GM15510 (cell line): ENCODE data around the gene NUP93.

ENCODE experiments used
- POLR2A ChIP-seq: IDR thresholded peaks from 3 replicates; pipeline ENCODE4 v1.6.1; 2011; ENCODE audit warnings: borderline replicate concordance; ENCODE audit not compliant: insufficient read length; ENCODE audit errors: extremely low read depth

The NUP93 gene

DNA sequence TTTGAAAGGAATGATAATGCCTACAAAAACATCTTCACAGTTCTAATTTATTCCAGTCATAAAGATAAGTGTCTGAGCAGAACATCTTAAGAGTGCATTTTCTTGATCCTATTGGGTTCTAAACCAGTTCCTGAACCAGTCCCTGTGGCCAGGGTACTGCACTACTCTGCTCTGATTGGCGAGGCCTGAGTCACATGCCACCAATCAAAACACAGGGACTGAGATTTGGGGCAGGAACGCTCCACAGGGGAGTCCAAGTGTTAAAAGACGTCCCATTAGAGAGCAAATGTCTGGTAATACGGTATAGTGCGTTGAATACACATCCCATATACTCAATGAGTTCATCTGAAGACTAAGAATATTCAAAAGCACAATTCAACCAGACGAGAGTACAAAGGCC is 3.0 kb upstream of the NUP93 start:
- no peak for TF ChIP-seq POLR2A

DNA sequence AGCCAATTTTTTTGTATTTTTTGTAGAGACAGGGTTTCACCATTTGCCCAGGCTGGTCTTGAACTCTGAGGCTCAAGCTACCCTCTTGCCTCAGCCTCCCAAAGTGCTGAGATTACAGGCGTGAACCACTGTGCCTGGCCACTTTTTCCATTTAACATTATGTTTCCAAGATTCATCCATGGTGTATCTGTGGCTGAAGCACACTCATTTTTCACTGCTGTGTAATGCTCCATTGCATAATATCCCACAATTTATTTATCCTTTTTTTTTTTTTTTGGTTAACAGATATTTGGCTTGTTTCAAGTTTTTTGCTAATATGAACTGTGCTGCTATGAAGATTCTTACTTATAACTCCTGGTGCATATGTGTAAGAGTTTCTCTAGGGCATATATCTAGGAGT is 1.9 kb upstream of the NUP93 start:
- no peak for TF ChIP-seq POLR2A

DNA sequence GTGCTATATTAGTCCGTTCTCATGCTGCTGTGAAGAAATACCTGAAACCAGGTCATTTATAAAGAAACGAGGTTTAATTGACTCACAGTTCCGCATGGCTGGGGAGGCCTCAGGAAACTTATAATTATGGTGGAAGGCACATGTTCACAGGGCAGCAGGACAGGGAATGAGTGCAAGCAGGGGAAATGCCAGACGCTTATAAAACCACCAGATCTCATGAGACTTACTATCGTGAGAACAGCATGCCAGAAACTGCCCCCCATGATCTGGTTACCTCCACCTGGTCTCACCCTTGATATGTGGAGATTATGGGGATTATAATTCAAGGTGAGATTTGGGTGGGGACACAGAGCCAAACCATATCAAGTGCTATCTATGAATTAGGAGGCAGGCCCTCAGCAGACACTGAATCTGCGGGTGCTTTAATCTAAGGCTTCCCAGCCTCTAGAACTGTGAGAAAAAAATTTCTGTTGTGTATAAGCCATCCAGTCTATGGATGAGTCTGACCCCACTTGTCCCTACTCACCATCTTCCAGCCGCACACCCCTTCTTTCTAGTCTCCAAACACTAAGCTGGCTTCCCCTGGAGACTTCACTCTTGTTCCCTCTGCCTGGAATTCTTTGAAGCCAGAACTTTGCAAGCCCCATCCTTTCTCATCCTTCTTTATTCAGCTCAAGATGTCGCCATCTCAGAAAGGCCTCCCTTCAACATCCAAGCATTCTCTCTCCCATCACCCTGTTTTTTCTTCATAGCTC is 772 bp upstream of the NUP93 start:
- TF ChIP-seq POLR2A = no peak

DNA sequence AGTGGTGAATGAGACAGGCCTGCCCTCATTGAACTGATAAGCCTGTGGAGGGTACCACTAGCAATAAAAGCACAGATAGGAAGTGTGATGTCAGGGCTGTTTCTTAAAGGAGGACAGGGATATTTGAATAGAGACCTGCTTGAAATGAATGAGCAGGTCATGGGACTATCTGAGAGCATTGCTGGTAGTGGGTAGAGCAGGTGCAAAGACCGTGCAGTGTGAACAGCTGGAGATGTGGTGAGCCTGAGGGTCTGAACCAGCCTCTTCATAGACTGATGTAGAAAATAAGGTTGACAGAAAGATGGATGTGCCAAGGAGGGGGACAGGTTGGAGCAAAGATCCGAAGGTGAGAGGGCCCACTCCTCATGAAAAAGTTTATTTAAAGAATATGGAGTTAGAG is 2.4 kb downstream of the NUP93 start:
- no peak for TF ChIP-seq POLR2A

DNA sequence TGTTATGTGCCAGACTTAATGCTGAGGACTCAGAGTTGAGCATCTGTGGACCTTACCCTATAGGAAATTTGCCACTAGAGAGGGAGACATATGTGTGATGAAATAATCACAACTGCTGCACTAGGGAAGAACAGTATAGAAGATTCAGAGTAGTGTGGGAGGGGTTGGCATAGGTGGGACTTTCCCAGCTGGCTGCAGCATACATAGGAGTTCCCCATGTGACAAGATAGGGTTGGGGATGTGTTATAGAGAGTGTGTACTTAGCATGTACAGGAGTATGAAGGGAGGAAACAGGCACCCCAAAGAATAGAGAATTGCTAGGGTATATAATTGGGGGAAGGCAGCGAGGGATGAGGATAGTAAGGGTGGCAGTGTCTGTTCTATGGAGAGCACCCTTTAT is 2.9 kb downstream of the NUP93 start:
- TF ChIP-seq POLR2A = no peak

DNA sequence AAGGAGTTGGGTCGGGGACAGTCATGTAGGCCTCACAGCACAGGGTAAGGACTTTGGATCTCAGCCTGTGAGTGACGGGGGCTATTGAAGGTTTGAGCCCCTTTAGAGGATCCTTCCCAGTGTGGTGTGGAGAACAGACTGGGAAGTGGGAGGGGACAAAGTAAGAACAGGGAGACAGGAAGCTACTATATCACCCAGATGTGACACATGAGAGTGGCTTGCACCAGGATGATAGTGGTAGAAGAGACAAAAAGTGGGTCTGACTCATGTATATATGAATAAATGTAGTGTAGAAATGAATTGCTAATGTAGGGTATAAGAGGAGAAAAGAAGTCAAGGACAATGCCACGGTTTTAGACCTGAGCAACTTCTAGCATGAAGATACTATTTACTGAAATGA is 4.5 kb downstream of the NUP93 start:
- TF ChIP-seq POLR2A = no peak

DNA sequence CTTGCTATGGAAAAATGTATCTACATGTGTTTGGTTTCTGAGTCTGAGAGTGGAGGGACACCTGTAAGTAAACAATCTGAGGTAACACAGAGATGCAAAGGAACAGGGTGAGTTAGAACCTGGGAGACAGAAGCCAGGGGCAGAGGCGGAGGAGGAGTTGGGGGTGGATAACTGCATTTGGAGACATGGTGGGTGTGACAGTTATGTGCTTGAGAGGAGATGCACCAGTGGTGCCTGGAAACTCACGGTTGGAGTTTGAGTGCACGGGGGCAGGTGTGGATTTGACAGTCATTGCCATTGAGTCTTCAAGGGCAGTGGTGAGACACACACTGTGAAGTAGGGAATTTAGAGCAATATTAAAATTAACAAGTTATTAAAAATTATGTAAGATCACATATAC is 6.5 kb downstream of the NUP93 start:
- no peak for TF ChIP-seq POLR2A

DNA sequence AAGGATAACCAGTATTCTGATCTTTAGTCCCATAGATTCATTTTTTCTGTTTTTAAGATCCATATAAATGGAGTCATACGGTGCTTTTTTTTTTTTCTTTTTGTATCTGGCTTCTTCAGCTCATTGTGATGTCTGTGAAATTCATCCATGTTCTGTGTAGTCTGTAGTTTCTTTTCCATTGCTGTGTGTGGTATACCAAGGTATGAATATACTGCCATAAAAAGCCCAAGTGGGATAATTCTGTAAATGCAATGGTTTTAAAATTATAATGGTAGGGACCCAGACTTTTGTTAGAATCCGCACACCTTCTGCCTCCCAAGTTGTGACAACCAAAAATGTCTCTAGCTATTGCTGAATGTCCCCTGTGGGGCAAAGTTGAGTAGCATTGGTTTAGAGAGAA is 7.6 kb downstream of the NUP93 start:
- TF ChIP-seq POLR2A = no peak

DNA sequence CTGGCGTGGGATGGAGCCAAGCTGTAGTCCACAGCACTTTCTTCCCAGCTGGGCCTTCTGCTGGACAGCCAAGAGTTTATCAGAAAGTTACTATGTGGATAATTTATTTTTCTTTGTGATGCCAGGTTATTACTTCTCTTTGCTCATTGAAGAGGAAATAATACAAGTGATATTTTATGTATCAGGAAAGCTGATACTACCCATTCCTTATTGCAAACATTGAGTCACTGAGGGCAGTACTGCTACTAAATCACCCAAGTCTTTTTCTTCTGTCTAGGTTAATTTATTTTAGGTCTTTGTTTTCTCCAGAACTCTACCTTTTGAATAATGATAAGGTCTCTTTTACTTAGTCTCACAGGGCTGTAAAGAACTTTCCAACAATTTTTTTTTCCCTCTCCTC is 8.3 kb downstream of the NUP93 start:
- no peak for TF ChIP-seq POLR2A

DNA sequence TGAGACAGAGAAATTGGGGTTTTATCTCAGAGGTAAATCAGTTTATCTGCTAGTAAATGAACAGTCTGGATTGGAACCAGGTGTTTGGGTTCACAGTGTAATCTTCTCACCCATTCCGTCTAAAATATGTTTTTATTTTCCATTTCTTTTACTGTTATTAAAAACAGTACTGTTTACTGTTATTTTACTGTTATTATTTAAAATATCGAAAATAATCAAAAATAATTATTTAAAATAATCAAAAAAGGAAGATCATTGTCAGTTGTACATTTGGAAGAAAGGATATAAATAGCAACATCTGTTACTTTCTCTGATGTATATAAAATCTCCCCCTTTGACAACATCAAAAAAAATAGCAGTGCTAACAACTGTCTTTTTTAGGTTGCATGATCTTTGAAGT is 11.5 kb downstream of the NUP93 start:
- TF ChIP-seq POLR2A = no peak

DNA sequence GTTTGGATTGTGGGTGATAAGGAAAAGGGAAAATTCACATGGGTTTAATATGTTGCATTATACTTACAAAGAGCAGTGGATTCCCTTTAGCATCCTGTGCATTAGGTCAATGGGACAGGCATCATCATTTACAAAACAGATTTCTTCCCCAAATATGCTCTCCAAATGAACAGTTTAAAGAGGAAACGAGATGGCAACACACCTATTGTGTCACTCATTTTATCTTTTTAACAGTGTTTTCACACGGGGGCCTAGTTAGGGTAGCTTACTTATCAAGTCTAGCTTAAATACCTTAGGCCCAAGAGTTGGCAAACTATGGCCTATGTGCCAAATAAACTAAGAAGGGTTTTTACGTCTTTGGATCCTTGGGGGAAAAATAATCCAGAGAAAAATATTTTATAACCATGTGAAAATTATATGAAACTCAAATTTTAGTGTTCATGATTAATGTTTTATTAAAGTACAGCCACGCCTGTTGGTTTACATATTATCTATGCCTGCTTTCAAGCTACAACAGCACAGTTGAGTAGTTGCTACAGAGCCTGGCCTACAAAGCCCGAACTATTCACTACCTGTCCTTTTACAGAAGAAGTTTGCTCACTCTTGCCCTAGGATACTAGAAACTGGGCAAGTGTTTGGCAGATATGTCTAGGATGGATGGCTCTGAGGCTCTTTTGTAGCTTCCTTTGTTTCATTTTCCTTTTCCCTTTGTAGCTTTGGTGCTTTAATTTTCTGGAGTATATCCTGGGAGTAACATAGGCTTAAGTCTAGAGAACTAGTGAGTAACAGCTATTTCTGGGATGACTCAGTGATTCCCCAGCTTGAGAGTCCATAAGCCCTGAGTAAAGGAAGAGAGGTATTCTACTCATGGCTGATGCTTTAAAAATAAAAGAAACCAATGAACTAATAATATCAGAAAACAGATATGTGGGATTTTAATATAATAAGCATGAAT is 12.4 kb downstream of the NUP93 start:
- no peak for TF ChIP-seq POLR2A

DNA sequence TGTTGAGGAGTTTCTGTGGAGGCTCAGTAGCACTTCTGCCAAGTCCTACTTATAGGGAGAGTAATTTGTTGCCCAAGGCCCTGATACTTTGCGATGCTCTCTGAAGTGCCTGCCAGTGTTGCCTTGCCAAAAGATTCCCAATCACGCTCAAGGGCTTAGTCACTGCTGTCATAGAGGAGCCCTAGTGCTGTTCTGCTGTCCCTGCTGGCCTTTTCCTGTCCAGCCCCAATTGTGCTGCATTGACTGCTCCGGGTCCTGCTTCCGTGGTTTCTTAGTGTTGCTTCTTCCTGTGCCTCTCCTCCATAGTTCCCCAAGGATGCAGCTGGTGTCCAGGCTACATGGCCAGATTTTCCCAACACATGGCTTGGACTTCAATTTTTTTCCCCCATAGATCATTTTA is 13.9 kb downstream of the NUP93 start:
- TF ChIP-seq POLR2A = no peak

DNA sequence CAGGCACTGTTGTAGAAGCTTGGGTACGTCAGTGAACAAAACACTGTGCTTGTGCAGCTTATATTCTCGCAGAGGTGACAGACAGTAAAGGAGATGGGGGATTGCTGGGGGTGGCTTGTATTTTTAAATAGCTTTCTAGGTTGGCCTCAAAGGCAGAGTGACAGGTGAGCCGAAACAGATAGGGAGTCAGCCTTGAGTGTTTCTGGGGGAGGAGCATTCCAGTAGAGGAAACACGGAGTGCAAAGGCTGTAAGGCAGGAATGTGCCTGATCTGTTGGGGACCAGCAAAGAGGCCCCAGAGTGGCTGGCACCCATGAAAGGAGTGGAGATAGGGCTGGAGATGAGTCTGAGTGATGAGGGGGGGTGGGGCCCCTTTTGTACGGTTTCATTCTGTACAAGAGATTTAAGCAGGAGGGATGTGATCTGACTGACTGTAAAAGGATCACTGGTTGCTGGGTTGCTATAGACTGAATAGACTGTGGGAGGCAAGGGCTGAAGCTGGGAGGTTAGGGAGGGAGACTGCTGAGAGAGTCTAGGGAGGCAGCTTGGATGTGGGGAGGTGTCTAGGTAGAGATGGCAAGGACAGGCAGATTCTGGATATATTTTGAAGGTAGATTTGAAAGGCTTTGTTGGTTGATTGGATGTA is 15.2 kb downstream of the NUP93 start:
- no peak for TF ChIP-seq POLR2A

DNA sequence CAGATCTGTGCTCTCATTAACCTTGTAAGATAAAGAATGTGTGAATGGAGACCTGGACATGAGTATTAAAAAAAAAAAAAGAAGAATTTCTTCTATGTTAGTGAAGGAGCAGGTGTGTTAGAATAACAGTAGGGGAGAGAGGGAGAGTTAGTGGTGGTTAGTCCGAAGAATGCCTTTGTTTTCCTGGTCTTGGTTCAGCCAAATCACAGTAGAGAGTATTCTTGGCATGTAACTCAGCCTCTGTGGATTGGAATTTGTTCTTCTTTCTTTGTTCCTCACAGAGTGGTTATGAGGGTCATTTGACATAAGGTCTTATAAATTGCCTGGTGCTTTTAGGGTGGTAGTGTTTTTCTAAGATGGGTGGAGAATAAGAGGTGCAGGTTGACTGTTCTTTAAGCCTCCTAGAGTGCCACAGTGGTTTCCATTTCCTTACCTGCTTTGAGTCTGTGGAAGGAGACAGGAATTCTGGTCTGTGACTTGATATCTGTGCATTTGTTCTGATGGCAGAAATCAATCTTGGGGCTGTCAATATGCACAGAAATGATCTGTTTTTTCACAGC is 17.6 kb downstream of the NUP93 start:
- no peak for TF ChIP-seq POLR2A

DNA sequence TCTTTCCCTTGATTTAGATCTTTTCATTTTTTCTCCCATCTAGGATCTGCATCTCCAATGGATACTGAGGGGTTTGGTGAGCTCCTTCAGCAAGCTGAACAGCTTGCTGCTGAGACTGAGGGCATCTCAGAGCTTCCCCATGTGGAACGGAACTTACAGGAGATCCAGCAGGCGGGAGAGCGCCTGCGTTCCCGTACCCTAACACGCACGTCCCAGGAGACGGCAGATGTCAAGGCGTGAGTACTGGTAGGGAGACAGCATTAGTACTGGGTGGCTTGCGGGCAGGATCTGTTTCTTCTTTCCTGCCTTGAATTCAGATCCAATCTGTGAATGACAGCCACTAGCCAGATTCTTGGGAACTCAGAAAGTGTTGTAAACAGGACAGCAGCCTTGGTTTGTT is 18.3 kb downstream of the NUP93 start:
- no peak for TF ChIP-seq POLR2A
